ENCODE measurements around the gene GRAMD2A. TPM values are rescaled to one million over a fixed set of nuclear protein-coding genes. Genes with fewer than 3 reads are reported as not detected.

Gene GRAMD2A
- total RNA-seq, result 0.32 to 0.77 TPM (median 0.65 TPM) in 3 replicates
- long read RNA-seq, partial matches to known transcripts, result 0 of 1 reads
- long read RNA-seq, other reads (novel, unspliced or antisense), result 0 of 1 reads

DNA sequence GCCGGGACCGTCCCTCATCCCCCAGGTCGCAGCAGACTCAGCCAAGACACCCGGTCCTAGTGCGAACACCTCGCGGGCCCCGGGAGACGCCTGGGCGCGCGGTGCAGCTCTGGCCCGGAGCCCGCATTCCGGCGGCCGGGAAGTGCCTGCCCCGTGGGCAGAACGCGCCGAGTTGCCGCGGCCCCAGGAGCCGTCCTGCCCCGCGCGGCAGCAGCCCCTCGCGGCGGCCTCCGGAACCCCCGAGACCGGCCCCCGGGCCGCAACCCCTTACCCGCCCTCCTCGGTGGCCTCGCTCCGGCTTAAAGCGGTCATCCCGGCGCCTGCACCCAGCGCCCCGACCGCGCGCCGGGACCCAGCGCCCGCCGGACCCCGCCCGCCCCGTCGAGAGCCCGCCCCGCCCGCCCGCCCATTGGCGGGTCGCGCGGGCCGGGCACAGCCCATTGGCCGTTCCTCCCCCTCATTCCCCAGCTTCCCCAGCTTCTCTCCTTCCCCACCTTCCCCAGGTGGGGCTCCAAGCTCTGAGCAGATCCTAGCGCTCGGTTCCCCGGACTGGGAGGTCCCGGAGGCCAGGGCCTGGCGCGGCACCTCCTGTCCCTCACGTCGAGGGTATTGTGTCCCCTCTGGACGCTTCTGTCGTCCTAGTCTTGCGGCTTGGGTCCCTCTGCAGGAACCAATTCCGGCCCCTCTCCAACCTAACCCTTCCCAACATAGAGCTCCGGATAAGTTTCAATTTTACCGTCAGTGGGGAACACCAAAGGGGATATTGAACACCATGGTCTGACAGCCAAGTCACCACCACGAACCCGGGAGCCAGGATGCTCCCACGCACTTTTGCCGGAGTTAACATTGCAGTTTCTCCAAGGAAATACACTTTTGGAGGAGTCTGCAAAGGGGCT, at the start of gene GRAMD2A:
GRAMD2A (minus strand) TSS at position 328 of the 896 bp plus-strand sequence.
- DNase-seq (ENCODE audit: low spot score), result no peak
- H3K27ac Mint-ChIP-seq (ENCODE audit: unreplicated experiment), result no peak within 1 kb of the TSS
- TF ChIP-seq, protein P1, sequence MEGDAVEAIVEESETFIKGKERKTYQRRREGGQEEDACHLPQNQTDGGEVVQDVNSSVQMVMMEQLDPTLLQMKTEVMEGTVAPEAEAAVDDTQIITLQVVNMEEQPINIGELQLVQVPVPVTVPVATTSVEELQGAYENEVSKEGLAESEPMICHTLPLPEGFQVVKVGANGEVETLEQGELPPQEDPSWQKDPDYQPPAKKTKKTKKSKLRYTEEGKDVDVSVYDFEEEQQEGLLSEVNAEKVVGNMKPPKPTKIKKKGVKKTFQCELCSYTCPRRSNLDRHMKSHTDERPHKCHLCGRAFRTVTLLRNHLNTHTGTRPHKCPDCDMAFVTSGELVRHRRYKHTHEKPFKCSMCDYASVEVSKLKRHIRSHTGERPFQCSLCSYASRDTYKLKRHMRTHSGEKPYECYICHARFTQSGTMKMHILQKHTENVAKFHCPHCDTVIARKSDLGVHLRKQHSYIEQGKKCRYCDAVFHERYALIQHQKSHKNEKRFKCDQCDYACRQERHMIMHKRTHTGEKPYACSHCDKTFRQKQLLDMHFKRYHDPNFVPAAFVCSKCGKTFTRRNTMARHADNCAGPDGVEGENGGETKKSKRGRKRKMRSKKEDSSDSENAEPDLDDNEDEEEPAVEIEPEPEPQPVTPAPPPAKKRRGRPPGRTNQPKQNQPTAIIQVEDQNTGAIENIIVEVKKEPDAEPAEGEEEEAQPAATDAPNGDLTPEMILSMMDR (IDR thresholded peaks at IDR 0.05), result peak; percentile 10

DNA sequence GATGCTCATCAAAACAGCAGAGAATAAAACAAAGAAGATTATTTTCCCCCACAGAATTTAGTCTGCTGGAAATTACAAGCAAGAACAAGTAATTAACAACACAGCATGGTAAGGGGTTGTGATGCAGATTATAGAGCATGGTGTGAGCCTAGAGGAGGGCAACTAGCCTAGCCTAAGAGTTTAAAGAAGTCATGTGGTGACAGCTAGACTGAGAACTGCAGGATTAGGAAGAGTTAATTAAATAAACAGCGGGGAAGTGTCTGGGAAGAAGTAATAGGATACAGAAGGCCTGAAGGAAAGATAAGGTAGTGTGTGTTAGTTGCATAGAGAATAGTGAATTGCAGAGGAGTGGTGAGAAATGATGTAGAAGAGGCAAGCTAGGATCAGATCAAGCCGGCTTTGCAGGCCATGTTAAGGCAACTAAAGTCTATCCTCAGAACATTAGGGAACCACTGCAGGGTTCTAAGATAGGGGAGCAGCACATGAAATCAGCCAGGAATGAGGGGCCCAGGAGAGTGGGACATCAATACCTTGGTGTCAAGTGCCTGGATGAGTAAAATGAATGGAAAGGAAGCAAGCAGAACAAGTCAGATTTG, 45.3 kb upstream of the GRAMD2A start:
- H3K27me3 Mint-ChIP-seq (ENCODE audit: low read depth), result no peaks in the 10 kb centered on the region
- H3K4me3 Mint-ChIP-seq (ENCODE audit: unreplicated experiment), result no peak overlapping the region
- H3K36me3 Mint-ChIP-seq (ENCODE audit: low read depth), result peaks cover 36% of the 10 kb centered on the region
- H3K27ac Mint-ChIP-seq (ENCODE audit: unreplicated experiment), result no peak overlapping the region
- peaks cover 7% of the 10 kb centered on the region for H3K4me1 Mint-ChIP-seq (ENCODE audit: low read depth)
- TF ChIP-seq, protein P1 (IDR thresholded peaks at IDR 0.05), result no peak
- DNase-seq (ENCODE audit: low spot score), result no peak
- no peaks in the 10 kb centered on the region for H3K9me3 Mint-ChIP-seq (ENCODE audit: low read depth)

More for the DNA sequence above, at the start of gene GRAMD2A:
- Mint-ChIP-seq H3K4me3 (ENCODE audit: unreplicated experiment) (peak within 1 kb of the TSS; percentile 65), H3K27me3 (ENCODE audit: low read depth) (no peaks in the 10 kb centered on the region), H3K4me1 (ENCODE audit: low read depth) (peaks cover 5% of the 10 kb centered on the region), H3K36me3 (ENCODE audit: low read depth) (peaks cover 26% of the 10 kb centered on the region), H3K9me3 (ENCODE audit: low read depth) (no peaks in the 10 kb centered on the region)

- no peak overlapping the region for H3K4me3 Mint-ChIP-seq (ENCODE audit: unreplicated experiment)
- TF ChIP-seq, protein P1 (IDR thresholded peaks at IDR 0.05), result no peak
- no peak overlapping the region for H3K27ac Mint-ChIP-seq (ENCODE audit: unreplicated experiment)
- no peaks in the 10 kb centered on the region for H3K27me3 Mint-ChIP-seq (ENCODE audit: low read depth)
- peaks cover 27% of the 10 kb centered on the region for H3K36me3 Mint-ChIP-seq (ENCODE audit: low read depth)
- no peaks in the 10 kb centered on the region for H3K9me3 Mint-ChIP-seq (ENCODE audit: low read depth)
- H3K4me1 Mint-ChIP-seq (ENCODE audit: low read depth), result peaks cover 24% of the 10 kb centered on the region
- DNase-seq (ENCODE audit: low spot score), result no peak
Observed at GRCh38 chr15:72239652-72240051, 42.1 kb upstream of the GRAMD2A start.

DNA sequence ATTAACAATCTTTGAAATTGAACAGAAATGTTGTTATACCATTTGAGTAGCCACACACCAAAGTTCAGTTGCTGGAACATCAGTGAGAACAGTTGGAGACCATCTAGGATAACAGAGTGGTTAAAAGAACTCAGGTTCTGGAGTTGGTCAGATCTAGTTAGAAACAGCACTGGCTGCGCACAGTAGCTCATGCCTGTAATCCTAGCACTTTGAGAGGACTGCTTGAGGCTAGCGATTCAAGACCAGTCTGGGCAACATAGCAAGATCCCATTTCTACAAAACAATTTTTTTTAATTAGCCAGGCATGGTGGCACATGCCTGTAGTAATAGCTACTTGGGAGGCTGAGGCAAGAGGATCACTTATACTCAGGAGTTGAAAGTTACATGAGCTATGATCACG, 41.0 kb upstream of the GRAMD2A start:
- Mint-ChIP-seq H3K27ac (ENCODE audit: unreplicated experiment) (peak overlapping the region; percentile 97), H3K4me1 (ENCODE audit: low read depth) (peaks cover 24% of the 10 kb centered on the region), H3K27me3 (ENCODE audit: low read depth) (no peaks in the 10 kb centered on the region), H3K36me3 (ENCODE audit: low read depth) (peaks cover 23% of the 10 kb centered on the region), H3K9me3 (ENCODE audit: low read depth) (no peaks in the 10 kb centered on the region), H3K4me3 (ENCODE audit: unreplicated experiment) (no peak overlapping the region)
- DNase-seq (ENCODE audit: low spot score), result no peak
- TF ChIP-seq, protein P1 (IDR thresholded peaks at IDR 0.05), result no peak

- Mint-ChIP-seq H3K27me3 (ENCODE audit: low read depth) (no peaks in the 10 kb centered on the region), H3K36me3 (ENCODE audit: low read depth) (peaks cover 21% of the 10 kb centered on the region), H3K4me1 (ENCODE audit: low read depth) (peaks cover 27% of the 10 kb centered on the region), H3K27ac (ENCODE audit: unreplicated experiment) (peak overlapping the region; percentile 97), H3K4me3 (ENCODE audit: unreplicated experiment) (no peak overlapping the region), H3K9me3 (ENCODE audit: low read depth) (no peaks in the 10 kb centered on the region)
- TF ChIP-seq, protein P1 (IDR thresholded peaks at IDR 0.05), result no peak
- DNase-seq (ENCODE audit: low spot score), result no peak
Observed at GRCh38 chr15:72237853-72238224, 40.3 kb upstream of the GRAMD2A start.

All from chondrocyte (in vitro differentiated cells).